Effector memory CD8-positive, alpha-beta T cell (primary cell): ENCODE measurements around the gene TLR9.
A peak's percentile ranks its signal among the peaks of the same experiment; 100 is the strongest.

Experiments
- ATAC-seq: fragments of 150-1000 bp; cut with Tn5 transposase; replicated peaks from 2 replicates; pipeline ENCODE4 v1.10.0; 2021; ENCODE audit warnings: mild to moderate bottlenecking, moderate library complexity
- DNase-seq, 3 experiments: peaks; one replicate each; pipeline ENCODE4 v3.0.0; 2021
- H3K27ac Mint-ChIP-seq, 2 donors: one replicate each; pipeline ENCODE4 v1.8.0; 2022; ENCODE audit warnings: mild to moderate bottlenecking in 2 of 2, mixed read lengths in 2 of 2, moderate library complexity in 2 of 2
- H3K27me3 Mint-ChIP-seq, 2 donors: one replicate each; pipeline ENCODE4 v1.8.0; 2022; ENCODE audit warnings: mixed read lengths in 2 of 2
- H3K36me3 Mint-ChIP-seq: one replicate; pipeline ENCODE4 v1.8.0; 2022; ENCODE audit warnings: mild to moderate bottlenecking, moderate library complexity, mixed read lengths; ENCODE audit not compliant: insufficient read depth
- H3K4me1 Mint-ChIP-seq, 2 donors: one replicate each; pipeline ENCODE4 v1.8.0; 2022; ENCODE audit warnings: low read depth in 2 of 2, mixed read lengths in 2 of 2
- H3K4me3 Mint-ChIP-seq, 2 donors: one replicate each; pipeline ENCODE4 v1.8.0; 2022; ENCODE audit warnings: mild to moderate bottlenecking in 2 of 2, mixed read lengths in 2 of 2, moderate library complexity in 2 of 2
- H3K9me3 Mint-ChIP-seq, 2 donors: one replicate each; pipeline ENCODE4 v1.8.0; 2022; ENCODE audit warnings: mixed read lengths in 2 of 2

The TLR9 gene

DNA sequence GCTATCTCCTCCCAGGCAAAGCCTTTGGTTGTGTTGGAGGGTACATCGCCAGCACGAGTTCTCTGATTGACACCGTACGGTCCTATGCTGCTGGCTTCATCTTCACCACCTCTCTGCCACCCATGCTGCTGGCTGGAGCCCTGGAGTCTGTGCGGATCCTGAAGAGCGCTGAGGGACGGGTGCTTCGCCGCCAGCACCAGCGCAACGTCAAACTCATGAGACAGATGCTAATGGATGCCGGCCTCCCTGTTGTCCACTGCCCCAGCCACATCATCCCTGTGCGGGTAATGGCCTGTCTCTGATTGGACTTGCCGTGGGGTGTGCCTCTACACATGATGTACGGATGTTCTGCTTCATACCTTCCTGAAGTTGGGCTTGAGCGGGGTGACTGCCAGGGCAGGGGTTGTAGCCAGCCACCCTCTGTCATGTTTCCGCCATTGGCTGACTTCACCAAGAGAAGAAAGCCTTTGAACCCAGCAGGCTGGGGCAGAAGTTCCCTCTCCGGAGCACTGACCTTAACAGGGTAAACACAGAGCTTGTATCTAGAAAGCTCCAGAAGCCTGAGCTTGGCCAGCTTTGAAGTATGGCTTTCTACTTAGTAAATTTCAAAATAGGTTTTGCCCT lies 14.1 kb downstream of the TLR9 start:
- no peak overlapping the region for H3K27ac Mint-ChIP-seq
- H3K9me3 Mint-ChIP-seq = no peaks in the 10 kb centered on the region
- peaks cover 79% of the 10 kb centered on the region for H3K36me3 Mint-ChIP-seq
- DNase-seq (no peak), ATAC-seq (no peak)
- H3K4me3 Mint-ChIP-seq = no peak overlapping the region
- H3K27me3 Mint-ChIP-seq = no peaks in the 10 kb centered on the region
- peaks cover 12% of the 10 kb centered on the region in 2 donors for H3K4me1 Mint-ChIP-seq

DNA sequence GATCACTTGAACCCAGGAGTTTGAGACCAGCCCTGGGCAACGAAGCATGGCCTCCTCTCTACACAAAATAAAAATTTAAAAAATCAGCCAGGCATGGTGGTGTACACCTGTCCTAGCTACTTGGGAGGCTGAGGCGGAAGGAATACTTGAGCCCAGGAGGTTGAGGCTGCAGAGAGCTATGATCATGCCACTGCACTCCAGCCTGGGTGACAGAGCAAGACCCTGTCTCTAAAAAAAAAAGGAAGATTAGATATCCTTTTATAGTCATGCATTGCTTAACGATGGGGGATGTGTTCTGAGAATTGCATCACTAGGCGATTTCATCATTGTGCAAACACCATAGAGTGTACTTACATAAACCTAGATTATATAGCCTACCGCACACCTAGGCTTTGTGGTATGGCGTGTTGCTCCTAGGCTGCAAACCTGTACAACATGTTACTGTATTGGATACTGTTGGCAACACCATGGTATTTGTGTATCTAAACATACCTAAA lies 14.8 kb downstream of the TLR9 start:
- no peak for DNase-seq
- Mint-ChIP-seq H3K4me1 (peaks cover 7 to 11% of the 10 kb centered on the region in 2 donors), H3K36me3 (peaks cover 87% of the 10 kb centered on the region), H3K4me3 (no peak overlapping the region), H3K27me3 (no peaks in the 10 kb centered on the region), H3K9me3 (no peaks in the 10 kb centered on the region), H3K27ac (no peak overlapping the region)
- ATAC-seq = no peak

DNA sequence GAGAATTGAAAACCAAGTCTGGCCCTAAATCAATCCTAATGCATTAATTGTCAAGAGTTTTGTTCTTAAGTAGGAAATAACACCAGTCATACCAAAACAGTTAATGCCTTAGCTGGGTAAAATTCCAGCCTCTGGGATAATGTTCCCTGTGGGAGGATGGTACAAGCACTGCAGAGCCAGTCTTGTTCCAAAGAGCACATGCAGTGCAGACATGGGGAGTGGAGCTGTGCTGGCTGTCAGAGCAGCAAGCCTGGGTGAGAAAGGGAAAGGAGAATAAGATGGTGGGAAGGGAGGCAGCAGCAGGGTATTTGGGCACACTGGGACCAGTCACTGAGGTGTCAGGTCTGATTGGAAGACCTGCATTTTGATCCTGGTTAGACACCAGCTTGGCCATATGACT lies 15.4 kb downstream of the TLR9 start:
- H3K27me3 Mint-ChIP-seq = no peaks in the 10 kb centered on the region
- peaks cover 90% of the 10 kb centered on the region for H3K36me3 Mint-ChIP-seq
- DNase-seq = no peak
- ATAC-seq = no peak
- H3K27ac Mint-ChIP-seq = peak overlapping the region in 1 of 2 donors; percentile 41
- no peaks in the 10 kb centered on the region for H3K9me3 Mint-ChIP-seq
- peaks cover 5 to 6% of the 10 kb centered on the region in 2 donors for H3K4me1 Mint-ChIP-seq
- H3K4me3 Mint-ChIP-seq = no peak overlapping the region

GRCh38 chr3:52208556-52208955 lies 16.9 kb downstream of the TLR9 start:
- no peaks in the 10 kb centered on the region for H3K9me3 Mint-ChIP-seq
- peaks cover 94% of the 10 kb centered on the region for H3K36me3 Mint-ChIP-seq
- no peak overlapping the region for H3K27ac Mint-ChIP-seq
- H3K27me3 Mint-ChIP-seq = no peaks in the 10 kb centered on the region
- no peak for DNase-seq
- peaks cover 2 to 5% of the 10 kb centered on the region in 2 donors for H3K4me1 Mint-ChIP-seq
- no peak for ATAC-seq
- H3K4me3 Mint-ChIP-seq = no peak overlapping the region

GRCh38 chr3:52205727-52206372 lies 19.6 kb downstream of the TLR9 start:
- Mint-ChIP-seq H3K4me3 (no peak overlapping the region), H3K36me3 (peaks cover 94% of the 10 kb centered on the region), H3K27ac (no peak overlapping the region), H3K4me1 (peaks cover 8 to 13% of the 10 kb centered on the region in 2 donors), H3K27me3 (no peaks in the 10 kb centered on the region), H3K9me3 (no peaks in the 10 kb centered on the region)
- no peak for DNase-seq
- ATAC-seq = no peak

DNA sequence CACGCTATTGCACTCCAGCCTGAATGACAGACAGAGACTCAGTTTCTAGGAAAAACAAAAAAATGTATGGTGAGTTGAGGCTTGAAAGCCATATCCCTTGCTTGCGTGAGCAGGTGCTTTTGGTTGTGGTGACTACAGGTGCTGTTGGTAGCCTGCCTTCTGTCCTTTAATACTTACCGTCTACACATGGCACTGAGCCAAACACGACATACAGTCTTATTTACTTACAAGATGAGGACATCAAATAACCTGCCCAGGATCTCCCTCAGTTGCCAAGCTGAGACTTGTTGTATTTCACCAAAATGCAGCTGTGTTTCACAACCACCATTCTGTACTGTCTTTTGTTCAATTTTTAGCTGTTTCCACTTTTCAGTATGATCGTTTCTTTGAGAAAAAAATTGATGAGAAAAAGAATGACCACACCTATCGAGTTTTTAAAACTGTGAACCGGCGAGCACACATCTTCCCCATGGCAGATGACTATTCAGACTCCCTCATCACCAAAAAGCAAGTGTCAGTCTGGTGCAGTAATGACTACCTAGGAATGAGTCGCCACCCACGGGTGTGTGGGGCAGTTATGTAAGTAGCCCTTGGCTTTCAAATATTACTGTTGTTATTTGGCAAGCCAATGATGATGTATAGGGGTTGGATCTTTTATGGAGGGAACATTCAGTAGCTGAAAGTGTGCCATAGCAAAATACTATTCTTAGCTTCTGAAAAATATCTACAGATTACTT lies 20.9 kb downstream of the TLR9 start:
- H3K27me3 Mint-ChIP-seq = no peaks in the 10 kb centered on the region
- H3K27ac Mint-ChIP-seq = no peak overlapping the region
- no peak for DNase-seq
- H3K9me3 Mint-ChIP-seq = no peaks in the 10 kb centered on the region
- H3K36me3 Mint-ChIP-seq = peaks cover 81% of the 10 kb centered on the region
- H3K4me1 Mint-ChIP-seq = peaks cover 12 to 14% of the 10 kb centered on the region in 2 donors
- no peak overlapping the region for H3K4me3 Mint-ChIP-seq
- ATAC-seq = no peak

DNA sequence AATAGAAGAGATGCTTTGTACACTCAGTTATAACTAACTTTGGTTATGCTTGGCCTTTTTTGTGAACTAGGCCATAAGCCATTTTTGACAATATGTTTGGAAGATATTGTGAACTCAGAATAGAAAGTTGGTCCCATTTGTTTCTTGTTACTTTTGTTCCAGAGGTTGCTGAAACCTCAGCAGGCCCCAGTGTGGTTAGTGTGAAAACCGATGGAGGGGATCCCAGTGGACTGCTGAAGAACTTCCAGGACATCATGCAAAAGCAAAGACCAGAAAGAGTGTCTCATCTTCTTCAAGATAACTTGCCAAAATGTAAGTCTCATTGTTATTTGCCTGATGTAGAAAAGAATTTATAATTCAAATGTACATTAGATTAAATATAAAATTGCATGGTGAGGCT lies 21.7 kb downstream of the TLR9 start:
- Mint-ChIP-seq H3K36me3 (peaks cover 75% of the 10 kb centered on the region), H3K4me3 (no peak overlapping the region), H3K4me1 (peaks cover 19 to 22% of the 10 kb centered on the region in 2 donors), H3K27ac (peak overlapping the region; percentile 75 to 82), H3K27me3 (no peaks in the 10 kb centered on the region), H3K9me3 (no peaks in the 10 kb centered on the region)
- no peak for ATAC-seq
- DNase-seq = no peak

DNA sequence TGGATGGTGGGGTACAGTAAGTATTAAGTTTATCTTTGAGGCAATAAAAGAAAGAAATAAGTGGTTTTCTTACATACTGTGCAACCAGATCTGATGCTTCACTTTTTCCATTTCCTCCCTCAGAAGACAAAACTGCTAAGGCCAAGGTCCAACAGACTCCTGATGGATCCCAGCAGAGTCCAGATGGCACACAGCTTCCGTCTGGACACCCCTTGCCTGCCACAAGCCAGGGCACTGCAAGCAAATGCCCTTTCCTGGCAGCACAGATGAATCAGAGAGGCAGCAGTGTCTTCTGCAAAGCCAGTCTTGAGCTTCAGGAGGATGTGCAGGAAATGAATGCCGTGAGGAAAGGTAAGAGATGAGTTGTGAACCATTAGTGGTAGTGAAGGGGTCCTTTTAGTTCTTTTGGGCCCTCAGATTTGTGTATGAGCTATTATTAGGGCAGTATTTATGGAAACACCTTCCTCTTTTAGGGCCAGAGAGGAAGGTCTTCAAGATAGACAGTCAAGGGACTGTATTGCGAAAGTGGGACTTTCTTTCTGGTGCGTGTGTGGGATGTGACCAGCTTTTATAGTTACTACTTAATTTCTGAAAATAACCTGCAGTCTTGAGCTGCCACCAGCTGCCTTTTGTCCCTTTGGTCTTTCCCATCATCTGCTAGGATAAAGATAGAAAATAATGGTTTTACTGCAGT lies 22.9 kb downstream of the TLR9 start:
- Mint-ChIP-seq H3K9me3 (no peaks in the 10 kb centered on the region), H3K36me3 (peaks cover 73% of the 10 kb centered on the region), H3K27me3 (no peaks in the 10 kb centered on the region), H3K4me3 (no peak overlapping the region), H3K27ac (peak overlapping the region in 1 of 2 donors; percentile 82), H3K4me1 (peaks cover 25 to 27% of the 10 kb centered on the region in 2 donors)
- DNase-seq = no peak
- no peak for ATAC-seq

GRCh38 chr3:52200981-52201679 lies 24.3 kb downstream of the TLR9 start:
- Mint-ChIP-seq H3K4me3 (no peak overlapping the region), H3K36me3 (peaks cover 59% of the 10 kb centered on the region), H3K4me1 (peaks cover 28 to 32% of the 10 kb centered on the region in 2 donors), H3K27me3 (no peaks in the 10 kb centered on the region), H3K27ac (peak overlapping the region in 1 of 2 donors; percentile 81), H3K9me3 (no peaks in the 10 kb centered on the region)
- no peak for ATAC-seq
- DNase-seq = no peak

DNA sequence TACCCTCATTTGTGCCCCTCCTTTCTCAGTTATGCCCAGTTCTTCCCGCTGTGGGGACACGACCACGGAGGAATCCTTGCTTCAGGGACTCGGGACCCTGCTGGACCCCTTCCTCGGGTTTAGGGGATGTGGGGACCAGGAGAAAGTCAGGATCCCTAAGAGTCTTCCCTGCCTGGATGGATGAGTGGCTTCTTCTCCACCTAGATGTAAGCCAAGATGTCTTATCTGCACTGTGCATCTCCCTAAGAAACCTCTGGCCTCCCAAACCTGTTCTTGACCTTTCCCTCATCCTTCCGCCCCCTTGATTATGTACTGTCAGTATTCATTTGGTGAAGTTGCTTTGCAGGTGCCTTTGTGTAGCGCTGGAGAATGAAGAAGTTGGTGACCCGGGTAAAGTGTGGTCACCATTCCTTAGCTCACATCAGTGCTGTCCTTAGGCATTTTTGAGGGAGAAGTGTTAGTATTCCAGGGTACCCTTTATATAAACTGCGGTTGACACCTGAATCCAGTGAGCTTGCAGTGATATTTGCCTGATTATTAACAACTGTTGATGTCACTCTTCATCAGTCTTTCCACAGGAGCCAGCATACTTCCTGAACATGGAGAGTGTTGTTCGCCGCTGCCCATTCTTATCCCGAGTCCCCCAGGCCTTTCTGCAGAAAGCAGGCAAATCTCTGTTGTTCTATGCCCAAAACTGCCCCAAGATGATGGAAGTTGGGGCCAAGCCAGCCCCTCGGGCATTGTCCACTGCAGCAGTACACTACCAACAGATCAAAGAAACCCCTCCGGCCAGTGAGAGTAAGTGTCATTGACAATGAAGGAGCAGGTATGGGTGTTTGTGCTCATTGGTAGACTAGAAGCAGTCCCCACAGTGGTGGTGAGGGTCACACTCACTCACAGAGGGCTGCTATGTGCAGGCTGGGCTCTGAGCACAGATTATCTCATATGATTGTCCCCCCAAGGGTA lies 26.5 kb downstream of the TLR9 start:
- ATAC-seq = no peak
- DNase-seq = no peak
- Mint-ChIP-seq H3K4me3 (peak overlapping the region; percentile 99 to 100), H3K9me3 (no peaks in the 10 kb centered on the region), H3K27me3 (no peaks in the 10 kb centered on the region), H3K27ac (peak overlapping the region; percentile 99), H3K36me3 (peaks cover 38% of the 10 kb centered on the region), H3K4me1 (peaks cover 28 to 32% of the 10 kb centered on the region in 2 donors)

DNA sequence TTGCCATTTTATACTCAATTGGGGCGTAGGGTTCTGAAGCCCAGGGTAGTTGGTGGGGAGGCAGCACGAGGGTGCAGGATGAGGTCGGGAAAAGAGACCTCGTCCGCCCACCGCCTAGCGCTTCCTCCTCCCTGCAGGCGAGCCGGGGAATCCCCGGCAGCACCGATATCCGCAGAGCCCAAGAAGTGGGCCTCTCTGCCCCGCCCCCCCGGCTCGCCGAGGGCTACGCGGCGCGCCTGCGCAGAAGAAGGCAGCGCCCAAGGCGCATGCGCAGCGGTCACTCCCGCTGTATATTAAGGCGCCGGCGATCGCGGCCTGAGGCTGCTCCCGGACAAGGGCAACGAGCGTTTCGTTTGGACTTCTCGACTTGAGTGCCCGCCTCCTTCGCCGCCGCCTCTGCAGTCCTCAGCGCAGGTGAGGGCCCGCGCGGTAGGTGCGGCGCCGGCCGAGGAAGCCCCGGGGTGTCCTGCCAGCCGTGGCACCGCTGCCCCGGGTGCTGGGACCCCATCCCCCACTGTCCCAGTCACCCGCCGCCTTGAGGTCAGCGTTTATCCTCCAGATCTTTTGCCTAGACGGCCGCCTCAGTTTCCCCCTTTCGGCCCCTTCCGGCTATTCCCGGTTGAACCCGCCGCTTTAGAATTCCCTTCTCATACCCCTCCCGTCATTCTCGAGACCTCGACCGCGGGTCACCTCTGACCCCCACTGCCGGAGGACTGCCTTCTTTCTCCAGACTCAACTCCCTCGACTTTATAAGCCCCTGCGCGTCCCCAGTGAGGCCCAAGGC lies 27.4 kb downstream of the TLR9 start, which contains the start of gene ALAS1:
Gene ALAS1 (plus strand): TSS at position 319 of the 784 bp plus-strand sequence. CDS start 1,082 bp downstream, outside the sequence.
- Mint-ChIP-seq H3K4me1 (peaks cover 28 to 31% of the 10 kb centered on the region in 2 donors), H3K27ac (peak within 1 kb of the TSS; percentile 99), H3K36me3 (peaks cover 29% of the 10 kb centered on the region), H3K9me3 (no peaks in the 10 kb centered on the region), H3K4me3 (peak within 1 kb of the TSS; percentile 99 to 100), H3K27me3 (no peaks in the 10 kb centered on the region)
- DNase-seq (peak; percentile 93 to 96 (median 96)), ATAC-seq (peak; percentile 98)
